NCI-H2107 (cell line): ENCODE results near the gene TUBA3C.

Source experiments
- DNase-seq: peaks from one replicate; lab custom pipeline; 2025; lab: John Stamatoyannopoulos, UW

The TUBA3C gene

GRCh38 chr13:19161308-19161707, 20.3 kb downstream of the TUBA3C start:
- DNase-seq: no peak

- DNase-seq: no peak
Measured at GRCh38 chr13:19159761-19160420, 21.7 kb downstream of the TUBA3C start.

- DNase-seq: no peak
Measured at GRCh38 chr13:19159181-19159580, 22.4 kb downstream of the TUBA3C start.

- DNase-seq: no peak
Measured at GRCh38 chr13:19158526-19159174, 23.0 kb downstream of the TUBA3C start.

GRCh38 chr13:19158006-19158405, 23.6 kb downstream of the TUBA3C start:
- DNase-seq: no peak

GRCh38 chr13:19157461-19157860, 24.2 kb downstream of the TUBA3C start:
- DNase-seq: no peak

GRCh38 chr13:19156013-19156825, 25.4 kb downstream of the TUBA3C start:
- no peak for DNase-seq

- DNase-seq: no peak
Measured at GRCh38 chr13:19155321-19155861, 26.2 kb downstream of the TUBA3C start.

GRCh38 chr13:19154843-19155242, 26.8 kb downstream of the TUBA3C start:
- DNase-seq: no peak

GRCh38 chr13:19153782-19154450, 27.7 kb downstream of the TUBA3C start:
- no peak for DNase-seq

- no peak for DNase-seq
Measured at GRCh38 chr13:19152403-19152802, 29.2 kb downstream of the TUBA3C start.

GRCh38 chr13:19151581-19152263, 29.9 kb downstream of the TUBA3C start:
- DNase-seq: no peak

- no peak for DNase-seq
Measured at GRCh38 chr13:19150712-19151228, 30.9 kb downstream of the TUBA3C start.

GRCh38 chr13:19150226-19150625, 31.4 kb downstream of the TUBA3C start:
- DNase-seq: no peak

- no peak for DNase-seq
Measured at GRCh38 chr13:19148561-19148960, 33.1 kb downstream of the TUBA3C start.
